H1 (cell line): ENCODE measurements around the gene RAMP1. TPM values are rescaled to one million over a fixed set of nuclear protein-coding genes. Genes with fewer than 3 reads are reported as not detected.

Experiments used
- CTCF ChIA-PET: fragments of 300-600 bp; sonication (Branson Sonifier 250); formaldehyde crosslinking; loops from one replicate; lab custom pipeline; 2021; ENCODE audit not compliant: partially characterized antibody; lab: Charles Lee
- POLR2A ChIA-PET: fragments of 300-600 bp; sonication (Branson Sonifier 250); formaldehyde crosslinking; loops from one replicate; lab custom pipeline; 2021; ENCODE audit warnings: inconsistent platforms; ENCODE audit not compliant: partially characterized antibody; lab: Charles Lee
- DNase-seq, 2 experiments: peaks; one replicate each; pipeline versions ENCODE4 v3.0.0 to v3.0.0-alpha.2; 2010 to 2022; ENCODE audit warnings: low spot score in 2 of 2, low read depth in 1 of 2, mixed read lengths in 1 of 2
- FAIRE-seq: peaks from 2 replicates; lab custom pipeline; 2011; peaks lifted over from hg19 to GRCh38; lab: Jason Lieb, UNC
- H2AFZ ChIP-seq: 2 replicates; pipeline ENCODE4 v1.8.1; 2012; ENCODE audit warnings: low read length, inconsistent platforms
- H2AK5ac ChIP-seq: 2 replicates; pipeline ENCODE4 v1.6.1; 2013; ENCODE audit warnings: low read depth, low read length
- H2BK120ac ChIP-seq: replicated peaks from 2 replicates; pipeline ENCODE3; 2013; ENCODE audit warnings: low read depth, low read length, inconsistent platforms
- H2BK12ac ChIP-seq: 2 replicates; pipeline ENCODE4 v1.6.1; 2013; ENCODE audit warnings: low read depth, low read length
- H2BK15ac ChIP-seq: 2 replicates; pipeline ENCODE4 v1.6.1; 2013; ENCODE audit warnings: low read length
- H2BK20ac ChIP-seq: 2 replicates; pipeline ENCODE4 v1.6.1; 2013; ENCODE audit warnings: low read length
- H2BK5ac ChIP-seq: 2 replicates; pipeline ENCODE4 v1.6.1; 2013; ENCODE audit warnings: low read depth, low read length
- H3K14ac ChIP-seq: 2 replicates; pipeline ENCODE4 v1.6.1; 2013; ENCODE audit warnings: inconsistent platforms; ENCODE audit not compliant: insufficient read length
- H3K18ac ChIP-seq: 2 replicates; pipeline ENCODE4 v1.6.1; 2013; ENCODE audit warnings: low read length; ENCODE audit errors: extremely low read depth
- H3K23ac ChIP-seq: 2 replicates; pipeline ENCODE4 v1.6.1; 2013; ENCODE audit warnings: inconsistent platforms; ENCODE audit not compliant: insufficient read length
- H3K23me2 ChIP-seq: 2 replicates; pipeline ENCODE4 v1.6.1; 2013; ENCODE audit warnings: low read depth, low read length
- H3K27ac ChIP-seq: 2 replicates; pipeline ENCODE4 v1.6.1; 2011; ENCODE audit warnings: low read depth, low read length, inconsistent platforms
- H3K27me3 ChIP-seq, 4 experiments: replicated peaks in 1 of 4; 1 replicate in 1 of 4; 2 replicates in 3 of 4; pipeline versions ENCODE4 v1.6.1 to v1.8.1; 2011 to 2013; ENCODE audit warnings: low read length in 3 of 4, mild to moderate bottlenecking in 3 of 4, inconsistent platforms in 2 of 4, mixed read lengths in 2 of 4, moderate library complexity in 1 of 4; ENCODE audit not compliant: control insufficient read depth in 3 of 4, insufficient read depth in 3 of 4; ENCODE audit errors: extremely low read depth in 1 of 4
- H3K36me3 ChIP-seq, 4 experiments: 2 replicates each; pipeline versions ENCODE4 v1.6.1 to v1.8.1; 2011 to 2013; ENCODE audit warnings: mild to moderate bottlenecking in 4 of 4, low read length in 3 of 4, moderate library complexity in 2 of 4, control low read depth in 1 of 4, inconsistent platforms in 1 of 4; ENCODE audit not compliant: insufficient read depth in 4 of 4, control insufficient read depth in 2 of 4
- H3K4ac ChIP-seq: replicated peaks from 2 replicates; pipeline ENCODE3; 2013; ENCODE audit warnings: low read length, low read depth, mixed read lengths, inconsistent platforms; ENCODE audit not compliant: insufficient read length
- H3K4me1 ChIP-seq, 4 experiments: replicated peaks in 1 of 4; 1 replicate in 1 of 4; 2 replicates in 3 of 4; pipeline versions ENCODE4 v1.6.1 to v1.8.1; 2011 to 2013; ENCODE audit warnings: low read length in 3 of 4, inconsistent platforms in 2 of 4, mixed read lengths in 1 of 4; ENCODE audit not compliant: insufficient read depth in 4 of 4, control insufficient read depth in 3 of 4
- H3K4me2 ChIP-seq, 2 experiments: 2 replicates each; pipeline versions ENCODE4 v1.6.1 to v1.8.1; 2011 to 2013; ENCODE audit warnings: low read depth in 2 of 2, low read length in 2 of 2, control low read depth in 1 of 2, inconsistent platforms in 1 of 2, mild to moderate bottlenecking in 1 of 2; ENCODE audit not compliant: insufficient read depth in 1 of 2
- H3K4me3 ChIP-seq, 4 experiments: fragments of 200-600, 300-600 bp in 1 of 4; sonication (generic), shearing (Covaris generic), sonication (Bioruptor Twin) in 1 of 4; 2 replicates each; pipeline versions ENCODE4 v1.5.1 to v1.8.1; 2011 to 2016; ENCODE audit warnings: low read length in 4 of 4, low read depth in 3 of 4, control low read depth in 2 of 4, inconsistent platforms in 2 of 4, mild to moderate bottlenecking in 2 of 4, mixed read lengths in 1 of 4, moderate library complexity in 1 of 4; ENCODE audit not compliant: insufficient read depth in 2 of 4; ENCODE audit errors: extremely low read depth in 1 of 4
- H3K56ac ChIP-seq: replicated peaks from 2 replicates; pipeline ENCODE3; 2013; ENCODE audit warnings: low read depth, mild to moderate bottlenecking, mixed read lengths, low read length, inconsistent platforms; ENCODE audit not compliant: insufficient read length
- H3K79me1 ChIP-seq: 2 replicates; pipeline ENCODE4 v1.6.1; 2013; ENCODE audit warnings: low read depth, low read length, control low read depth
- H3K79me2 ChIP-seq, 2 experiments: 2 replicates each; pipeline versions ENCODE4 v1.6.1 to v1.8.1; 2012 to 2013; ENCODE audit warnings: low read length in 2 of 2, mild to moderate bottlenecking in 2 of 2, inconsistent platforms in 1 of 2; ENCODE audit not compliant: insufficient read depth in 2 of 2, control insufficient read depth in 1 of 2
- H3K9ac ChIP-seq, 4 experiments: replicated peaks in 1 of 4; 1 replicate in 1 of 4; 2 replicates in 3 of 4; pipeline versions ENCODE4 v1.6.1 to v1.8.1; 2011 to 2013; ENCODE audit warnings: low read depth in 3 of 4, low read length in 3 of 4, control low read depth in 2 of 4, mild to moderate bottlenecking in 2 of 4, moderate library complexity in 2 of 4, inconsistent platforms in 1 of 4; ENCODE audit errors: extremely low read depth in 1 of 4
- H3K9me3 ChIP-seq, 2 experiments: 2 replicates each; pipeline versions ENCODE4 v1.6.1 to v1.8.1; 2012 to 2013; ENCODE audit warnings: mild to moderate bottlenecking in 2 of 2, moderate library complexity in 2 of 2, control low read depth in 1 of 2, inconsistent platforms in 1 of 2, low read depth in 1 of 2, low read length in 1 of 2, mixed read lengths in 1 of 2; ENCODE audit not compliant: insufficient read depth in 2 of 2
- H4K20me1 ChIP-seq, 2 experiments: replicated peaks in 1 of 2; 2 replicates each; pipeline versions ENCODE3 to v1.8.1; 2011 to 2013; ENCODE audit warnings: inconsistent platforms in 2 of 2, low read length in 2 of 2, mild to moderate bottlenecking in 1 of 2; ENCODE audit not compliant: insufficient read depth in 2 of 2, control insufficient read depth in 1 of 2
- H4K5ac ChIP-seq: 2 replicates; pipeline ENCODE4 v1.6.1; 2013; ENCODE audit warnings: low read length, low read depth, mixed read lengths, inconsistent platforms; ENCODE audit not compliant: insufficient read length
- H4K8ac ChIP-seq: 2 replicates; pipeline ENCODE4 v1.8.0; 2013; ENCODE audit warnings: mild to moderate bottlenecking, moderate library complexity, low read length, inconsistent platforms; ENCODE audit not compliant: insufficient read depth; ENCODE audit errors: extremely low read depth
- H4K91ac ChIP-seq: replicated peaks from 2 replicates; pipeline ENCODE3; 2013; ENCODE audit warnings: low read length, mixed read lengths, inconsistent platforms; ENCODE audit not compliant: insufficient read length
- EGR1 ChIP-seq: IDR thresholded peaks from 2 replicates; pipeline ENCODE4 v1.6.1; 2011; ENCODE audit warnings: low read depth, low read length, borderline replicate concordance
- NANOG ChIP-seq: IDR thresholded peaks from 2 replicates; pipeline ENCODE4 v1.6.1; 2011; ENCODE audit warnings: low read length, low read depth, mild to moderate bottlenecking, inconsistent platforms; ENCODE audit not compliant: insufficient read depth, poor library complexity, severe bottlenecking
- PHF8 ChIP-seq: fragments of 200-600 bp; sonication (generic); conservative IDR thresholded peaks from 2 replicates; pipeline ENCODE4 v1.7.1; 2012; ENCODE audit warnings: low read depth, mild to moderate bottlenecking, inconsistent platforms, low read length, moderate library complexity
- POLR2AphosphoS5 ChIP-seq: IDR thresholded peaks from 2 replicates; pipeline ENCODE4 v1.6.1; 2011; ENCODE audit warnings: low read depth, low read length
- TCF12 ChIP-seq: IDR thresholded peaks from 2 replicates; pipeline ENCODE4 v1.6.1; 2011; ENCODE audit warnings: low read depth, mild to moderate bottlenecking, low read length
- WGBS, 2 experiments: shearing (Covaris generic) in 1 of 2; methylation state at CpG; one replicate each; pipeline versions ENCODE4 v1.1.6 to v1.1.7; 2013 to 2015; ENCODE audit warnings: low lambda C conversion rate in 2 of 2, mixed read lengths in 2 of 2, inconsistent platforms in 1 of 2, low coverage in 1 of 2, missing lambda C conversion rate in 1 of 2; ENCODE audit not compliant: insufficient replicate concordance in 2 of 2, insufficient coverage in 1 of 2, insufficient read length in 1 of 2; ENCODE audit errors: extremely low coverage in 1 of 2, missing lambda C conversion rate in 1 of 2; 5-methylcytosine and 5-hydroxymethylcytosine counted together
- polyA plus RNA-seq, 7 experiments: library from polyadenylated mRNA; depleted of rRNA in 3 of 7; stranded (reverse) in 5 of 7; unstranded in 2 of 7; fragments of >200 nt in 5 of 7; fragments of 200-250 nt in 2 of 7; gene quantifications; 1 replicate in 5 of 7; 2 replicates in 1 of 7; 4 replicates in 1 of 7; pipeline versions ENCODE4 v1.2.1 to v1.2.3, GENCODE V29; 2011 to 2013; ENCODE audit warnings: missing spikeins in 2 of 7, mixed read lengths in 2 of 7
- total RNA-seq: library from RNA; stranded (reverse); fragmentation: NEBNext Ultra II Directional; extraction: Animal tissue kit (Norgen Biotek cat#: 25700); gene quantifications from 2 replicates; pipeline ENCODE4 v1.2.1, GENCODE V29; 2021

The RAMP1 gene
- total and polyA plus RNA-seq, 2 of the 8 experiments (the other 6 are each of a cell fraction or from before 2014, with no cell fraction given) = 0.65 to 4.3 TPM

GRCh38 chr2:237921967-237922492, 62.6 kb downstream of the RAMP1 start:
- no peak overlapping the region for H2AFZ ChIP-seq
- no peaks in the 10 kb centered on the region for H3K79me2 ChIP-seq
- no peak overlapping the region for H2BK12ac ChIP-seq
- peaks cover 0 to 6% (median 4%) of the 10 kb centered on the region in 4 experiments; a peak in 5 of 7 replicates for H3K4me1 ChIP-seq
- ChIA-PET POLR2A (interaction anchor here (1.1 kb wide), 1 partner anchor 180 kb away, joined by 3 read pairs; no protein-coding TSS in a partner anchor), CTCF (interaction anchor here (0.7 to 2.1 kb wide), 9 partner anchors 10 to 233 kb away, joined by 3 to 12 read pairs (median 4); no protein-coding TSS in a partner anchor)
- H3K56ac ChIP-seq = no peak overlapping the region
- no peak overlapping the region for H2BK5ac ChIP-seq
- peaks cover 0 to 3% of the 10 kb centered on the region in 2 experiments for H4K20me1 ChIP-seq
- no peak overlapping the region for H2BK15ac ChIP-seq
- no peak overlapping the region for H3K27ac ChIP-seq
- no peak overlapping the region for H3K4me3 ChIP-seq
- no peaks in the 10 kb centered on the region for H3K23me2 ChIP-seq
- H3K23ac ChIP-seq = no peak overlapping the region
- H3K14ac ChIP-seq = no peak overlapping the region
- no peaks in the 10 kb centered on the region for H3K36me3 ChIP-seq
- no peak overlapping the region for H3K4ac ChIP-seq
- 91% methylated on average over 10 of the region's 10 CpGs; no CpG with 5 or more reads in 1 of the 2 experiments for WGBS, 2 experiments
- no peak overlapping the region for H4K91ac ChIP-seq
- no peak overlapping the region for H2BK20ac ChIP-seq
- no peak overlapping the region for H2BK120ac ChIP-seq
- no peak overlapping the region for H2AK5ac ChIP-seq
- H3K9me3 ChIP-seq = no peaks in the 10 kb centered on the region
- H4K5ac ChIP-seq = no peak overlapping the region
- H3K9ac ChIP-seq = no peak overlapping the region
- DNase-seq = no peak
- H3K18ac ChIP-seq = no peak overlapping the region
- no peak overlapping the region for H3K4me2 ChIP-seq
- no peaks in the 10 kb centered on the region for H3K79me1 ChIP-seq
- no peaks in the 10 kb centered on the region; a peak in 2 of 7 replicates for H3K27me3 ChIP-seq
- no peak overlapping the region for H4K8ac ChIP-seq
- FAIRE-seq = no peak
- no peak for TF ChIP-seq TCF12
- TF ChIP-seq NANOG = no peak
- no peak for TF ChIP-seq EGR1
- TF ChIP-seq PHF8 = no peak
- no peak for TF ChIP-seq POLR2AphosphoS5
